Measurements from ENCODE around the gene THSD8. TPM values are rescaled to one million over a fixed set of nuclear protein-coding genes. Genes with fewer than 3 reads are reported as not detected.

The THSD8 gene
- total RNA-seq, 1 donor from 2014 or later, result not detected

DNA sequence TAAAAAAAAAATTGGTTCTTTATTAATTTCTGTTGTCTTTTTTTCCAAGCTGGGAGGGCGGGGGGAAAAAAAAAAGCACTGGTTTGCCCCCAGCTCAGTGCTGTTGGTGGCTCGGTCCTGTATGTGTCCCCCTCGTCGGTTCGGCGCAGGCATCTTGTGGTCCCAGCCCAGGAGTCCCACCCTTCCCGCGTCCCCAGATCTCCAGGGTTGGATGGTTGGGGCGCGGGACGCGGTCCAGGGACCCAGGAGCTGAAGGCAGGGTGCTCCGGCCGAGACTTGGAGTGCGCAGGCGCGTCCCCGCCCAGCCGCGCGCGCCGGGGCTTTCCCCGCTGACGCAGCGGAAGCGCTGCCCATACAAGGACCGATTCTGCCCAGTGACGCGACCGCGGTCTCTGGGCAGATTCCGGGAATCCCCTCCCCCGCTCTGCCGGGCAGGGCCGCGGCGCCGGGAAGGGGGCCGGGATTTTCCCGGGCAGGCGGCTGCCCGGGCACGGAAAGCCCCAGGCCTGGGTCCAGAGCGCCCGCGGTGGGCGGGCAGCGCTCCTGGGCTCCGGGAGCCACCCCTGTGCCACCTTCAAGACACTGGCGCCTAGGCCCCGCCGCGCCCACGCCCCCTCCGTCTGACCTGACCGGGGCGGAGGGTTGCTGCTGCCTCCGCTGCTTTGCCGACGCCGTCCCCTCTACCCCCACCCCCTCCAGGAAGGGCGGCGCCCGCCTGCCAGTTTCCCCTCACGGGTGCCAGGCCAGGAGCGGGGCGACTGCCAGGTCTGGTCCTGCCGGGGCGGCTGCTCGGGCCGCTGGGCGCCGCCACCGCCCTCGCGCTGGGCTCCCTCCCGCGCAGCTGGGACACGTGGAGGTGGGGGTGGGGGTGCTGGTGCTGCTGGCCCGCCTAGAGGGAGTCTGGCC, 8.3 kb upstream of the THSD8 start:
- peak in 1 of 2 donors; percentile 95 for DNase-seq (ENCODE audit: extremely low spot score in 2 of 2)
- H3K9me3 ChIP-seq, result no peaks in the 10 kb centered on the region
- H3K27me3 ChIP-seq, result no peaks in the 10 kb centered on the region
- intact Hi-C loops (cut with DNase I), result no loop called here
- TF ChIP-seq POLR2AphosphoS5 (IDR thresholded peaks at IDR 0.05; ENCODE audit: insufficient read depth in 1 of 2, low read depth in 1 of 2) (peak; percentile 90 to 92), POLR2A (IDR thresholded peaks at IDR 0.05) (peak; percentile 16 to 71)
- TF ChIP-seq, protein P1, sequence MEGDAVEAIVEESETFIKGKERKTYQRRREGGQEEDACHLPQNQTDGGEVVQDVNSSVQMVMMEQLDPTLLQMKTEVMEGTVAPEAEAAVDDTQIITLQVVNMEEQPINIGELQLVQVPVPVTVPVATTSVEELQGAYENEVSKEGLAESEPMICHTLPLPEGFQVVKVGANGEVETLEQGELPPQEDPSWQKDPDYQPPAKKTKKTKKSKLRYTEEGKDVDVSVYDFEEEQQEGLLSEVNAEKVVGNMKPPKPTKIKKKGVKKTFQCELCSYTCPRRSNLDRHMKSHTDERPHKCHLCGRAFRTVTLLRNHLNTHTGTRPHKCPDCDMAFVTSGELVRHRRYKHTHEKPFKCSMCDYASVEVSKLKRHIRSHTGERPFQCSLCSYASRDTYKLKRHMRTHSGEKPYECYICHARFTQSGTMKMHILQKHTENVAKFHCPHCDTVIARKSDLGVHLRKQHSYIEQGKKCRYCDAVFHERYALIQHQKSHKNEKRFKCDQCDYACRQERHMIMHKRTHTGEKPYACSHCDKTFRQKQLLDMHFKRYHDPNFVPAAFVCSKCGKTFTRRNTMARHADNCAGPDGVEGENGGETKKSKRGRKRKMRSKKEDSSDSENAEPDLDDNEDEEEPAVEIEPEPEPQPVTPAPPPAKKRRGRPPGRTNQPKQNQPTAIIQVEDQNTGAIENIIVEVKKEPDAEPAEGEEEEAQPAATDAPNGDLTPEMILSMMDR (IDR thresholded peaks at IDR 0.05), result no peak
- H3K36me3 ChIP-seq, result no peaks in the 10 kb centered on the region
- peak overlapping the region; percentile 85 to 96 for H3K4me3 ChIP-seq
- H3K27ac ChIP-seq, result peak overlapping the region; percentile 97
- H3K4me1 ChIP-seq, result peaks cover 29% of the 10 kb centered on the region

DNA sequence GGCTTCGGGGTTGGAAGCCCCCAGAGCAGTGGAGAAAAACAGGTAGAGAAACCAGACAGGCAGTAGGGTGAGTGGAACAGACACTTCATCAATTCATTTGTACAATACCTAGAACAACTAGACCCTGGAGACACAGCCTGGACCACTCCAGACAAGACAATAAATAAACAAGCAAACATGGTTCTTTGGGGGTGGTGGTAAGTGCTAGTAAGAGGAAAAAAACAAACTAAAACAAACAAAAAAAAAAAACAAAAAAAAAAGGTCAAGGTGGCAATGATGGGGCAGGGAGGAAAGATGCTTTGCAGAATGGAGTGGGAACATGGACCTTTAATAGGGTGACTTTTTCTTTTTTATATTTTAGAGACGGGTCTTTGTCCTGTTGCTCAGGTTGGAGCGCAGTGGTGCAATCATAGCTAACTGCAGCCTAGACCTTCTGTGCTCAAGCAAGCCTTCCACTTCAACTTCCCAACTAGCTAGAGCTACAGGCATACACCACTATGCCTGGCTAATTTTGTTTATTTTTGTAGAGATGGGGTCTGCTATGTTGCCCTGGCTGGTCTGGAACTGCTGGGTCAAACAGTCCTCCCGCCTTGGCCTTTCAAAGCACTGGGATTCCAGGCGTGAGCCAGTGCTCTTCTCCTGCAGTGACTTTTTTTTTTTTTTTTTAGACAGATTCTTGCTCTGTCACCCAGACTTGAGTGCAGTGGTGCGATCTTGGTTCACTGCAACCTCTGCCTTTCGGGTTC, 7.5 kb upstream of the THSD8 start:
- Histone ChIP-seq H3K4me3 (peak overlapping the region; percentile 85 to 96), H3K36me3 (peaks cover 0 to 7% of the 10 kb centered on the region in 2 donors), H3K27me3 (no peaks in the 10 kb centered on the region), H3K27ac (peak overlapping the region; percentile 97), H3K4me1 (peaks cover 21% of the 10 kb centered on the region), H3K9me3 (no peaks in the 10 kb centered on the region)
- peak in 1 of 2 donors; percentile 89 for DNase-seq (ENCODE audit: extremely low spot score in 2 of 2)
- intact Hi-C loops (cut with DNase I), result no loop called here
- TF ChIP-seq POLR2A (IDR thresholded peaks at IDR 0.05), result no peak
- no peak for TF ChIP-seq POLR2AphosphoS5 (IDR thresholded peaks at IDR 0.05; ENCODE audit: insufficient read depth in 1 of 2, low read depth in 1 of 2)
- TF ChIP-seq, protein P1 (IDR thresholded peaks at IDR 0.05), result no peak

DNA sequence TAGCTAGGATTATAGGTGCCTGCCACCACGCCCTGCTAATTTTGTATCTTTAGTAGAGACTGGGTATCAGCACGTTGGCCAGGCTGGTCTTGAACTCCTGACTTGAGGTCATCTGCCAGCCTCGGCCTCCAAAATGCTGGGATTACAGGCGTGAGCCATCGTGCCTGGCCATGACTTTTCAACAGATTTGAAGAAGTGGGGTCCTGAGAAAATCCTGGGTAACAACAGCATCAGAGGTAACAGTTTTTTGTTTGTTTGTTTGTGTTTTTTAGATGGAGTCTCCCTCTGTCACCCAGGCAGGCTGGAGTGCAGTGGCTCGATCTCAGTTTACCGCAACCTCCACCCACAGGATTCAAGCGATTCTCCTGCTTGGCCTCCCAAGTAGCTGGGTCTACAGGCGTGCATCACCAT, 6.9 kb upstream of the THSD8 start:
- peak overlapping the region; percentile 97 for H3K27ac ChIP-seq
- DNase-seq (ENCODE audit: extremely low spot score in 2 of 2), result peak in 1 of 2 donors; percentile 86
- TF ChIP-seq, protein P1 (IDR thresholded peaks at IDR 0.05), result no peak
- TF ChIP-seq POLR2AphosphoS5 (IDR thresholded peaks at IDR 0.05; ENCODE audit: insufficient read depth in 1 of 2, low read depth in 1 of 2), result no peak
- no peak for TF ChIP-seq POLR2A (IDR thresholded peaks at IDR 0.05)
- H3K4me1 ChIP-seq, result peaks cover 23% of the 10 kb centered on the region
- no peak overlapping the region for H3K4me3 ChIP-seq
- no peaks in the 10 kb centered on the region for H3K9me3 ChIP-seq
- intact Hi-C loops (cut with DNase I), result no loop called here
- peaks cover 0 to 13% of the 10 kb centered on the region in 2 donors for H3K36me3 ChIP-seq
- H3K27me3 ChIP-seq, result no peaks in the 10 kb centered on the region

DNA sequence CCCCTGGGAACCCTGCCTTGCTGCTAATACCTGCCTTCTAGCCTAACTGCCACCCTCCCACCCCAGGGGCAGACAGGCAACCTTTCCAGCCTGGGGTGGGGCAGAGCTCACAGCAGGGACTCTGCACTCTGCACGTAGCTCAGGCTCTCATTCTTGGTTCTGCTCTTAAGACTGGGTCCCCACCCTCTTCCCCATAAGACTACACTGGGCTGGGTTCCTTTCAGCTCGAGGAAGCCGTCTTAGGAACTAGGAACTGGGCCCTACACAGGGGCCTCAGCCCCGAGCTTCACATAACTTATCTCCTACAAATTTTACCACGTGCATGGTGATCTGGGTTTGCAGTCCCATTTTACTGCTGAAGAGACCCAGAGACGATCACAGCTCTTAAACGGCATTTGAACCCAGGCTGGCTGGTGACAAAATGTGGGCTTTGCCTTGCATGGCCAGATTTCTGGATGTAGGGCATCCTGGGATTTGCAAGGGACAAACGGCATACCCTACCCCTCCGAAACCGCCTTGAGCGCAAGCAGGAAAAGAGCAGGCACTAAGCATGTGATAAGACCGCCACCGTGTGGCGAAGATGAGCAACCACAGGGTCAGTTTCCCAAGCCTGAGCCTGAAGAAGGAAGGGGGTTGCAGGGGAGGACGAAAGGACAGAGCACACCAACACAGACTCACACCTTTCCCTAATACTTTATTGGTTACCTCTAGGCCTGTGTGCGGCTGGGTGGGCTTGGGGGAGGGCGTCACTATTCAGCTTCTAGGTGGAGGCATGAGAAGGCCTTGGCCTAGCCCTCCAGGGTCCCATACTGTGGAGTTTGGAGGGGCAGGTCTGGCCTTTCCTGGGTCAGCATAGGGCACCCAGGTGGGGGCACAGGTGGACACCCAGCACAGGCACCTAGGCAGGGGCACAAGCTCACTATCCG, 5.5 kb upstream of the THSD8 start:
- TF ChIP-seq, protein P1 (IDR thresholded peaks at IDR 0.05), result peak; percentile 95 to 98 (median 96)
- TF ChIP-seq POLR2AphosphoS5 (IDR thresholded peaks at IDR 0.05; ENCODE audit: insufficient read depth in 1 of 2, low read depth in 1 of 2) (peak in 1 of 2 donors; percentile 73), POLR2A (IDR thresholded peaks at IDR 0.05) (no peak)
- intact Hi-C loops (cut with DNase I), result loop anchor here (1.0 kb wide), 1 partner anchor 18 kb away; no protein-coding TSS in a partner anchor
- DNase-seq (ENCODE audit: extremely low spot score in 2 of 2), result peak in 1 of 2 donors; percentile 90

More for the DNA sequence above, 5.5 kb upstream of the THSD8 start:
- Histone ChIP-seq H3K27ac (peak overlapping the region; percentile 65), H3K36me3 (peaks cover 0 to 16% of the 10 kb centered on the region in 2 donors), H3K4me3 (no peak overlapping the region), H3K27me3 (no peaks in the 10 kb centered on the region), H3K9me3 (no peaks in the 10 kb centered on the region), H3K4me1 (peaks cover 38% of the 10 kb centered on the region)

Data from vagina (tissue), 2 donors.